ENCODE results near the gene HOXB1.

DNA sequence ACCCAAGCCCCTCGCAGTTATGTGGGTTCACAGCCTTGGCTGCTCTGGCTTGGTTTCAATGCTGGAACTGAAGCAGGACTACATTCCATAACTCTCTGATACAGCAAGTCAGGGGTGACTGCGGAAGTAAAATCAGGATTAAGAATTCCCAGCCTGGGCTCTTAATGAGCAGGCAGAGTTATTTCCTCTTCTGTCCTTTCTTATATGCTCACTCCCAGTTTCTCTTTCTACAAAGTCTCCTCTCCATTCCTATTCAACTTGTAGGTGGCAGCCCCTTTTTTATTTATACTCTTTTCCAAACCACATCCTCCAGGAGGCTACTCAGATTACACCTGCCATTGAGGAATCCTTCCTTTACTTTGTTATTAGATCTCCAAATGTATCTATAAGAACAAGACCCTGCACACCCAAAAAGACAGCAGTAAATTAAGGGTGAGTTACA, 40.3 kb downstream of the HOXB1 start:
- TF ChIP-seq GATA2 (IDR thresholded peaks at IDR 0.05; ENCODE audit: low read depth, low read length) (no peak), GATA3 (IDR thresholded peaks at IDR 0.05; ENCODE audit: low read depth, low read length) (no peak)
